Neural crest cell (in vitro differentiated cells): Measurements from ENCODE around the gene PMEPA1. TPM values are rescaled to one million over a fixed set of nuclear protein-coding genes. Genes with fewer than 3 reads are reported as not detected.

Source experiments
- DNase-seq: peaks from one replicate; pipeline ENCODE4 v3.0.0; 2021; ENCODE audit warnings: low read depth, mixed read lengths, low spot score
- H3K27ac Mint-ChIP-seq: one replicate; pipeline ENCODE4 v1.8.0; 2021; ENCODE audit warnings: mild to moderate bottlenecking, mixed read lengths; ENCODE audit not compliant: unreplicated experiment
- H3K27me3 Mint-ChIP-seq: 2 replicates; pipeline ENCODE4 v1.8.0; 2021; ENCODE audit warnings: low read depth, mild to moderate bottlenecking, mixed read lengths
- H3K36me3 Mint-ChIP-seq: 2 replicates; pipeline ENCODE4 v1.8.0; 2021; ENCODE audit warnings: low read depth, mild to moderate bottlenecking, mixed read lengths
- H3K4me1 Mint-ChIP-seq: 2 replicates; pipeline ENCODE4 v1.8.0; 2021; ENCODE audit warnings: mixed read lengths
- H3K4me3 Mint-ChIP-seq: one replicate; pipeline ENCODE4 v1.8.0; 2021; ENCODE audit warnings: mild to moderate bottlenecking, mixed read lengths
- H3K9me3 Mint-ChIP-seq: 2 replicates; pipeline ENCODE4 v1.8.0; 2021; ENCODE audit warnings: mixed read lengths
- total RNA-seq: library from RNA; stranded (reverse); gene quantifications from 2 replicates; pipeline ENCODE4 v1.2.1, GENCODE V29; 2021
- TF ChIP-seq, protein P1 (sequence below): fragments of 200-600 bp; sonication (generic); conservative IDR thresholded peaks from 2 replicates; pipeline ENCODE4 v1.5.0; 2021; ENCODE audit warnings: antibody characterized with exemption, mild to moderate bottlenecking

The PMEPA1 gene
- total RNA-seq, 1 donor from 2014 or later: 3.2 TPM

DNA sequence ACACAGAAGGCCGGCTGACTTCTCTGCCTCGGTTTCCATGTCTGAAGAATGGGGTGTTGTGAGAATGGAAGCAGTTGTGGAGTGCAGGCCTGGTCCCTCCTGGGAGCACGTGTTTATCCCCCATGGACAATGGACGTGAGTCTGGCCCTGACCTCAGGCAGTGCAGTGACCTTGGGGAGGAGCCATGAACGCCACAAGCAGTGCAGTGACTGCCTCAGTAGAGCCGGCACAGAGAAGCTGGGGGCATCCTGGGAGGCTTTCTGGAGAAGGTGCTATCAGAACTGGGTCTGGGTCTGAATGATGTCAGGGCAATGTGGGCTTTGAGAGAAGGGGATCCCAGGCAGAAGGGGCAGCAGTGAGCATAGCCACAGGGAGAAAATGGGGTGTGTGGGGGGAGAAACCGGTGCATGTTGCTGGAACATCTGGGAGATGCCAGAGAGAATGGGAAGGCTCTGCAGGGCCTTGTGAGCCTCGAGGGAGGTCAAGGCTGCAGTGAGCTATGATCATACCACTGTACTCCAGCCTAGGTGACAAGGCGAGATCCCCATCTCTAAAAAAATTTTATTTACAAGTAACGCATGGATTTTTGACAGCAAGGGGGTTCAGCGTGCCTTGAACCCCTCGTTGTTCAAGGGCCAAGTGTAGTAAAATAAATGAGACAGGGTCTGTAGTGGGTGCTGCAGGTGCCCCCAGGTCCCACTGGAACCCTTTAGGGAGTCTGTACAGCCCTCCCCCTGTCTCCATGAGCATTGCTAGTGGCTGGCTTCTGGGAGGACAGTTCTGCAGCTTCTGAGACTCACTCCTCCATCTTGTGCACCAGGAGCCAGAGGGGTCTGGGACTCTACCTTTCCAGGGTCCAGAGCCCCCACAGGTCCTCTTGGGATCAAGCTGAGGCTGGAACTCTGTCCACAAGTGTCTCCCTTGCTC, 62.5 kb downstream of the PMEPA1 start:
- H3K36me3 Mint-ChIP-seq: peaks cover 3% of the 10 kb centered on the region
- H3K27me3 Mint-ChIP-seq: peaks cover 2% of the 10 kb centered on the region
- H3K27ac Mint-ChIP-seq: no peak overlapping the region
- H3K4me3 Mint-ChIP-seq: no peak overlapping the region
- TF ChIP-seq, protein P1, sequence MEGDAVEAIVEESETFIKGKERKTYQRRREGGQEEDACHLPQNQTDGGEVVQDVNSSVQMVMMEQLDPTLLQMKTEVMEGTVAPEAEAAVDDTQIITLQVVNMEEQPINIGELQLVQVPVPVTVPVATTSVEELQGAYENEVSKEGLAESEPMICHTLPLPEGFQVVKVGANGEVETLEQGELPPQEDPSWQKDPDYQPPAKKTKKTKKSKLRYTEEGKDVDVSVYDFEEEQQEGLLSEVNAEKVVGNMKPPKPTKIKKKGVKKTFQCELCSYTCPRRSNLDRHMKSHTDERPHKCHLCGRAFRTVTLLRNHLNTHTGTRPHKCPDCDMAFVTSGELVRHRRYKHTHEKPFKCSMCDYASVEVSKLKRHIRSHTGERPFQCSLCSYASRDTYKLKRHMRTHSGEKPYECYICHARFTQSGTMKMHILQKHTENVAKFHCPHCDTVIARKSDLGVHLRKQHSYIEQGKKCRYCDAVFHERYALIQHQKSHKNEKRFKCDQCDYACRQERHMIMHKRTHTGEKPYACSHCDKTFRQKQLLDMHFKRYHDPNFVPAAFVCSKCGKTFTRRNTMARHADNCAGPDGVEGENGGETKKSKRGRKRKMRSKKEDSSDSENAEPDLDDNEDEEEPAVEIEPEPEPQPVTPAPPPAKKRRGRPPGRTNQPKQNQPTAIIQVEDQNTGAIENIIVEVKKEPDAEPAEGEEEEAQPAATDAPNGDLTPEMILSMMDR: no peak
- H3K9me3 Mint-ChIP-seq: peaks cover 10% of the 10 kb centered on the region
- no peaks in the 10 kb centered on the region for H3K4me1 Mint-ChIP-seq
- no peak for DNase-seq

DNA sequence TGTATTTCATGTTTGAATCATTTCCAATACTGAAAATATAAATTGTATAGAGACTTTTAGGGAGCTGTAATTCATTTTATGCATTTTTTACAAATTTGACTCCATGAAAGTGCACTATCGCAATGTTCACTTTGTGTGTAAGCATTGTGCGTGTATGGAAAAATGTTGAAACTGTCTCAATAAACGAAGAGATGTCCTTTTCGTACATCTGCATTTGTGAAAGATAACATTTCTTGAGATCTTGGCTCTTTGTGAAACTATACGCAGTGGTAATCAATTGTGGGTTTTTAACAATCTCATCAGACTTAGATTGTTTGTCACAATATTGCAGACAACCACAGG, 70.9 kb downstream of the PMEPA1 start:
- DNase-seq: no peak
- Mint-ChIP-seq H3K27ac (no peak overlapping the region), H3K9me3 (peaks cover 3% of the 10 kb centered on the region), H3K27me3 (peaks cover 10% of the 10 kb centered on the region), H3K4me1 (no peaks in the 10 kb centered on the region), H3K4me3 (no peak overlapping the region), H3K36me3 (no peaks in the 10 kb centered on the region)
- TF ChIP-seq, protein P1: no peak

DNA sequence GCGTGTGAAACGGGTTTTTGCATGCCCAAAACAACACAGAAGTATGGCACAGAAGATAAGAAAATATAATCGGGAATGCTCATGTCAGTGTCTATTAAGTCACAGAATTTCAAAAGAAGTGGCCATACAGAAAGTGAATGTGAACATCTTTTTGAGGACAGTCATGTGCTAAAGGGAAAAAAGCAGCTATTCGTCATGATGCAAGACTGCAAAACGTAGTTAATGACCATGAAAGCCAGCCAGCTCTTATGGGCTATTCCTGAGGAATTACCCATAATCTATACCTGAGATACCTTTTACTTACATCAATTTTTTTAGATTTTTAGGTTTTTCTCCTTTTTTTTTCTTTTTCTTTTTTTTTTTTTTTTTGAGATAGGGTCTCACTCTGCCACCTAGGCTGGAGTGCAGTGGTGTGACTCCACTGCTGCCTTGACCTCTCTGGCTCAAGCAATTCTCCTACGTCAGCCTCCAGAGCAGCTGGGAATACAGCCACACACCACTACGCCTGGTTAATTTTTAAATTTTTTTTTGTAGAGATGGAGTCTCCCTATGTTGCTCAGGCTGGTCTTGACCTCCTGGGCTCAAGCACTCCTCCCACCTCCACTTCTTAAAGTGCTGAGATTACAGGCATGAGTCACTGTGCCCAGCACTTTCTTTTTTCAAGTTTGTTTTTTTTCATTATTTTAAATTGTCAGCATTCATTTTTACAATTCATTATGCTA, 71.5 kb downstream of the PMEPA1 start:
- H3K36me3 Mint-ChIP-seq: no peaks in the 10 kb centered on the region
- DNase-seq: no peak
- no peak overlapping the region for H3K27ac Mint-ChIP-seq
- TF ChIP-seq, protein P1: no peak
- peaks cover 3% of the 10 kb centered on the region for H3K9me3 Mint-ChIP-seq
- H3K27me3 Mint-ChIP-seq: peaks cover 10% of the 10 kb centered on the region
- no peak overlapping the region for H3K4me3 Mint-ChIP-seq
- H3K4me1 Mint-ChIP-seq: no peaks in the 10 kb centered on the region

DNA sequence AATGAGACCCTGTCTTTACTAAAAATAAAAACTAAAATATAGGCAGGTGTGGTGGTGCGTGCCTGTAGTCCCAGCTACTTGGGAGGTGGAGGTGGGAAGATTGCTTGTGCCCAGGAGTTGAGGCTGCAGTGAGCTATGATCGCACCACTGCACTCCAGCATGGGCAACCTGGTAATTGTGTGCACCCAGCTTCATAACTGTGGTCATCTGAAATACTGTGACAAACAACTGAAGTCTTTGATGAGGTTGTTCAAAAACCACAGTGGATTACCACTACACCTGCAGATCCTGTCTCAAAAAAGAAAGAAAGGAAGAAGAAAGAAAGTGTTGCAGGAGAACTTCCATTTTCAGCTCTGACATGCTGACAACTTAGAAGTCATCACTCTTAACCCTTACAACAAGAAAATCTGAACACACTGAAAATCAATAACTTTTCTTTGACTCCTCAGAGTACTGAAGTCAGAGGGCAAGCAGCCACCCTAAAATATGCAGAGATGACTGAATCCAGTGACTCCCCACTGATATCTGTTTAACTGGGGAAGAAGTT, 75.8 kb downstream of the PMEPA1 start:
- no peak for DNase-seq
- Mint-ChIP-seq H3K4me3 (no peak overlapping the region), H3K27me3 (peaks cover 7% of the 10 kb centered on the region), H3K9me3 (peaks cover 4% of the 10 kb centered on the region), H3K27ac (no peak overlapping the region), H3K4me1 (no peaks in the 10 kb centered on the region), H3K36me3 (no peaks in the 10 kb centered on the region)
- TF ChIP-seq, protein P1: no peak

DNA sequence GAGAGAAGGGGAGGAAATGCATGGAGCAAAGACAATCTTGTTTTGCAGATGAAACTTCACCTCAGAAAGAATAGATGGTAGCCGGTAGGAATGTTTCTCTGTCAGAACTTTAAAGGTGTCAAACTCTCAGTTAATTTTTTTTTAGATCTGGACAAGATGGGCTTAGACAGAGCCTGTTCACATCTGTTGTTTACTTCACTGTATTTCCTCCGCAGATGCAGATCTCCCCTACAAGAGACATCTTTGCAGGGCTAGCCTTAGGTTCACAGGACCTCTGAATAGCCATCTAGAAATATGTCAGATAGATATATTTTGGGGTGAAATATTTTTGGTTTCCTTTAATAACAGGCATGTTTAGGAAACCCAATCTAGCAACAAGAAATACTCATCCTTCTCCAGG, 77.5 kb downstream of the PMEPA1 start:
- TF ChIP-seq, protein P1: no peak
- peaks cover 4% of the 10 kb centered on the region for H3K9me3 Mint-ChIP-seq
- no peak overlapping the region for H3K4me3 Mint-ChIP-seq
- no peaks in the 10 kb centered on the region for H3K36me3 Mint-ChIP-seq
- no peak overlapping the region for H3K27ac Mint-ChIP-seq
- H3K27me3 Mint-ChIP-seq: peaks cover 7% of the 10 kb centered on the region
- no peak for DNase-seq
- peaks cover 4% of the 10 kb centered on the region for H3K4me1 Mint-ChIP-seq
